ENCODE data around the gene AP2A1.

DNA sequence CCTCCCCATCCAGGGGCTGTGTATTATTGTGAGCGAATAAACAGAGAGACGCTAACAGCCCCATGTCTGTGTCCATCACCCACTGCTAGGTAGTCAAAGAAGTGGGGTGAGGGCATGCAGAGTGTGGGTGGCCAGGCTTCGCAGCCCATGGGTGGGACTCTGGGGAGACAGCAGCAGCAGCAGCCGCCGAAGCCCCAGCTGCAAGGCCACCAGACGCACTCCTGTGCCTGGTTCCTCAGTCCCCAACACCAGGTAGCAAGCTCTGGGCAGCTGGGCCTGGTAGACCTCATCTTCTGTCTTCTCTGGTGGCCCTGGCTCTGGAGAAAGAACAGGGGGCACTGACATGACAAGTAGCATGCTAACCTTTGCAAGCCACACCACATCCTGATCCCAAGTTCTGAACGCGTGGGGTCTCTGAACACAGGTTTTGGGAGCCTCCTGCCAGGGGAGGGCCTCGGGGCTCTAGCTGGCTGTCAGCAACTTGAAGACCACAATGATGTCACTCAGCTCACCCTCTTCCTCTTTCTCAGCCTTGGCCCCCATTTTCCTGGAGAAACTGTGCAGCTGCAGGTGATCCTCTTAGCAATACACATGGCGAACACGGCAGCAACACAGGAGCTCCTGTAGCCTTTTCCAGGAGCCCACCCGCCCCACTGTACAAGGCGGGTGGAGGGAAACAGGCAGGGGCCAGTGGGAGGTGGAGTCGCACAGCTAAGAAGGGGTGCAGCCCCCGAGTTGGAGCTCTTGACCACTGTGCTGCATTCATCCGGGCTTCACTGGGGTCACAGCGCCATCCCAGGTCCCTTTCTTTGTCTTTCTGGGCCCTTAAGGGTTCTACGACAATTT is 40.5 kb downstream of the AP2A1 start:
- TF ChIP-seq POLR2AphosphoS5 (IDR thresholded peaks at IDR 0.05; ENCODE audit: low read depth, low read length) (no peak), TAF1 (IDR thresholded peaks at IDR 0.05; ENCODE audit: borderline replicate concordance, low read depth, low read length) (no peak)

All from GM12892 (cell line).